HL-60 (cell line): ENCODE results near the gene ADGRB3.

Experiments used
- DNase-seq, 2 experiments: peaks; one replicate each; pipeline ENCODE4 v3.0.0-alpha.2; 2010 to 2020; ENCODE audit warnings: low read depth in 1 of 2, low spot score in 1 of 2
- H3K27ac ChIP-seq: fragments of 250-450 bp; sonication (Bioruptor Pico); replicated peaks from 2 replicates; pipeline ENCODE4 v1.5.1; 2020; ENCODE audit warnings: mild to moderate bottlenecking, moderate library complexity
- H3K27me3 ChIP-seq: fragments of 250-450 bp; sonication (Bioruptor Pico); 2 replicates; pipeline ENCODE4 v1.5.1; 2021; ENCODE audit warnings: mild to moderate bottlenecking, moderate library complexity; ENCODE audit not compliant: insufficient read depth, poor library complexity, severe bottlenecking
- H3K4me3 ChIP-seq: replicated peaks from 2 replicates; pipeline ENCODE4 v1.5.1; 2011; ENCODE audit warnings: mild to moderate bottlenecking, control low read depth, low read length; ENCODE audit not compliant: insufficient read depth
- GABPA ChIP-seq: IDR thresholded peaks from 2 replicates; pipeline ENCODE4 v1.6.1; 2012; ENCODE audit warnings: low read depth
- POLR2AphosphoS5 ChIP-seq: IDR thresholded peaks from 2 replicates; pipeline ENCODE4 v1.6.1; 2012; ENCODE audit warnings: low read depth
- SPI1 ChIP-seq: IDR thresholded peaks from 2 replicates; pipeline ENCODE4 v1.6.1; 2012; ENCODE audit warnings: low read depth, mild to moderate bottlenecking, borderline replicate concordance
- TF ChIP-seq, protein P1 (sequence below): IDR thresholded peaks from one replicate; pipeline ENCODE4 v1.5.1; 2011; ENCODE audit warnings: low read length, control low read depth, inconsistent platforms; ENCODE audit not compliant: insufficient read depth
- TF ChIP-seq, protein P2 (sequence below): IDR thresholded peaks from 2 replicates; pipeline ENCODE4 v1.6.1; 2012; ENCODE audit warnings: low read depth; ENCODE audit not compliant: insufficient replicate concordance

ADGRB3 gene

DNA sequence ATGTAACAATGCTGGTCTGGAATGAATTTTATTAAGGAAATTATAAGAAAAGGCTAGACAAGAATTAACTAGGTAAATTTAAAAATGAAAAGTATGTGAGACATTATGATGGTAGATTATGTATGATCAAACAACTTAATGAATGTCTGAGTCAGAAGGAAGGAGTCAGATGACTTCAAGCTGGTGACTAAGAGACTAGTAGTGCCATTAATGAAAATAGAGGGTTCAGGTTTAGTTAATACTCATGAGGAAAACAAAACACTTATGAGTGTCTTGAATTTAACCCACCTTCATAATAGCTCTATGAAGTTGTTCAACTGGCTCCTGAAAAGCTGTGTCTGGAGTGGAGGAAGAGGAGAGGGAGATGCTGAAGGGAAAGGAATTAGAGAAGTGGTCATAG is 256.3 kb downstream of the ADGRB3 start:
- DNase-seq, result no peak
- TF ChIP-seq, protein P1, sequence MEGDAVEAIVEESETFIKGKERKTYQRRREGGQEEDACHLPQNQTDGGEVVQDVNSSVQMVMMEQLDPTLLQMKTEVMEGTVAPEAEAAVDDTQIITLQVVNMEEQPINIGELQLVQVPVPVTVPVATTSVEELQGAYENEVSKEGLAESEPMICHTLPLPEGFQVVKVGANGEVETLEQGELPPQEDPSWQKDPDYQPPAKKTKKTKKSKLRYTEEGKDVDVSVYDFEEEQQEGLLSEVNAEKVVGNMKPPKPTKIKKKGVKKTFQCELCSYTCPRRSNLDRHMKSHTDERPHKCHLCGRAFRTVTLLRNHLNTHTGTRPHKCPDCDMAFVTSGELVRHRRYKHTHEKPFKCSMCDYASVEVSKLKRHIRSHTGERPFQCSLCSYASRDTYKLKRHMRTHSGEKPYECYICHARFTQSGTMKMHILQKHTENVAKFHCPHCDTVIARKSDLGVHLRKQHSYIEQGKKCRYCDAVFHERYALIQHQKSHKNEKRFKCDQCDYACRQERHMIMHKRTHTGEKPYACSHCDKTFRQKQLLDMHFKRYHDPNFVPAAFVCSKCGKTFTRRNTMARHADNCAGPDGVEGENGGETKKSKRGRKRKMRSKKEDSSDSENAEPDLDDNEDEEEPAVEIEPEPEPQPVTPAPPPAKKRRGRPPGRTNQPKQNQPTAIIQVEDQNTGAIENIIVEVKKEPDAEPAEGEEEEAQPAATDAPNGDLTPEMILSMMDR, result no peak
- no peak for TF ChIP-seq GABPA
- no peak for TF ChIP-seq SPI1
- TF ChIP-seq, protein P2, sequence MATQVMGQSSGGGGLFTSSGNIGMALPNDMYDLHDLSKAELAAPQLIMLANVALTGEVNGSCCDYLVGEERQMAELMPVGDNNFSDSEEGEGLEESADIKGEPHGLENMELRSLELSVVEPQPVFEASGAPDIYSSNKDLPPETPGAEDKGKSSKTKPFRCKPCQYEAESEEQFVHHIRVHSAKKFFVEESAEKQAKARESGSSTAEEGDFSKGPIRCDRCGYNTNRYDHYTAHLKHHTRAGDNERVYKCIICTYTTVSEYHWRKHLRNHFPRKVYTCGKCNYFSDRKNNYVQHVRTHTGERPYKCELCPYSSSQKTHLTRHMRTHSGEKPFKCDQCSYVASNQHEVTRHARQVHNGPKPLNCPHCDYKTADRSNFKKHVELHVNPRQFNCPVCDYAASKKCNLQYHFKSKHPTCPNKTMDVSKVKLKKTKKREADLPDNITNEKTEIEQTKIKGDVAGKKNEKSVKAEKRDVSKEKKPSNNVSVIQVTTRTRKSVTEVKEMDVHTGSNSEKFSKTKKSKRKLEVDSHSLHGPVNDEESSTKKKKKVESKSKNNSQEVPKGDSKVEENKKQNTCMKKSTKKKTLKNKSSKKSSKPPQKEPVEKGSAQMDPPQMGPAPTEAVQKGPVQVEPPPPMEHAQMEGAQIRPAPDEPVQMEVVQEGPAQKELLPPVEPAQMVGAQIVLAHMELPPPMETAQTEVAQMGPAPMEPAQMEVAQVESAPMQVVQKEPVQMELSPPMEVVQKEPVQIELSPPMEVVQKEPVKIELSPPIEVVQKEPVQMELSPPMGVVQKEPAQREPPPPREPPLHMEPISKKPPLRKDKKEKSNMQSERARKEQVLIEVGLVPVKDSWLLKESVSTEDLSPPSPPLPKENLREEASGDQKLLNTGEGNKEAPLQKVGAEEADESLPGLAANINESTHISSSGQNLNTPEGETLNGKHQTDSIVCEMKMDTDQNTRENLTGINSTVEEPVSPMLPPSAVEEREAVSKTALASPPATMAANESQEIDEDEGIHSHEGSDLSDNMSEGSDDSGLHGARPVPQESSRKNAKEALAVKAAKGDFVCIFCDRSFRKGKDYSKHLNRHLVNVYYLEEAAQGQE, result no peak
- TF ChIP-seq POLR2AphosphoS5, result no peak
- Histone ChIP-seq H3K27ac (no peak overlapping the region), H3K27me3 (no peaks in the 10 kb centered on the region), H3K4me3 (no peak overlapping the region)

DNA sequence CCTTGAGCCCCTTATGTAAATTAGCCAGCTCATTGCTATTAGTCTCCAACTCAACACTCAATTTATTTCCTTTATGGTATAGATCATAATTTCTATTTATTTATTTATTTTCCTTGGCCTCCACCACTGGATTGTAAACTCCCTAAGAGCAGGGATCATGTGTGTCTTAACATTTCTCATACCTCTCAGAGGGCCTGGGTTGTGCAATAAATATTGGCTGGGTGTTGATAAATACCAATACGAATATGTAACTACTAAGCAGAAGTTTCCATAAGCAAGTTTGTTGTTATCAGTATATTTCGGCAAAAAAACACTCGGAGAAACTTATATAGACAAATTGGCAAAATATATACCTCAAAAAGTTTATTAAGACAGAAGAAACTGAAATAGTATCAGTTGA is 257.4 kb downstream of the ADGRB3 start:
- no peak for DNase-seq
- Histone ChIP-seq H3K27ac (no peak overlapping the region), H3K27me3 (no peaks in the 10 kb centered on the region), H3K4me3 (no peak overlapping the region)
- TF ChIP-seq, protein P1, result no peak
- TF ChIP-seq GABPA (no peak), POLR2AphosphoS5 (no peak), SPI1 (no peak)
- TF ChIP-seq, protein P2, result no peak

DNA sequence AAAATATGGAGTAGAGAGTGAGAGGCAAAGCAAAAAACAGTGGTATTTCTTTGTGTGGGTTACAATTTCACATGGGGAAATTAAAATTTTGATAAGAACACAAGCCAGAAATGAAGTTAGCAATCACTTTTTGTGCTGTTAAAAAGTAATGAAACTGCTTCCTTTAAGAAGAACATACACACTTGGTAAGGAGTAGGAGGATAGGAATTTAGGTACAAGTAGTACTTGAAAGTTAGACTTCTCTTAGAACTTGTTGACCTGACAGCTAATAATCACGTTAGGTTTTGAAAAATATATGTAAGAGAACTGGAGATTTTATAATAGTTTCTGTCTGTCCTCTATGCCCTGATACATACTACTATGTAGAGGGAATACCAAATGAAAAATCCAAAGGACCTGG is 260.8 kb downstream of the ADGRB3 start:
- Histone ChIP-seq H3K27ac (no peak overlapping the region), H3K4me3 (no peak overlapping the region), H3K27me3 (no peaks in the 10 kb centered on the region)
- no peak for TF ChIP-seq SPI1
- no peak for TF ChIP-seq POLR2AphosphoS5
- TF ChIP-seq, protein P1, result no peak
- TF ChIP-seq, protein P2, result no peak
- no peak for TF ChIP-seq GABPA
- DNase-seq, result no peak
